ENCODE data around the gene TRIM32. TPM values are rescaled to one million over a fixed set of nuclear protein-coding genes. Genes with fewer than 3 reads are reported as not detected.

Gene TRIM32
- total RNA-seq, 4 donors from 2014 or later: 12.6 to 25.8 (median 24.3) TPM

GRCh38 chr9:116704470-116704869 lies 17.4 kb downstream of the TRIM32 start:
- intact Hi-C loops (cut with DNase I; ENCODE audit: low total_unique reads) (no loop called here), in situ Hi-C loops (cut with MboI; ENCODE audit: low sequenced_read_pairs in 4 of 4) (no loop called here)

GRCh38 chr9:116705531-116705930 lies 18.4 kb downstream of the TRIM32 start:
- no peak for ATAC-seq
- DNase-seq: no peak
- Histone ChIP-seq H3K9me3 (no peaks in the 10 kb centered on the region), H3K27ac (no peak overlapping the region), H3K27me3 (no peaks in the 10 kb centered on the region), H3K4me3 (no peak overlapping the region), H3K36me3 (no peaks in the 10 kb centered on the region), H3K4me1 (peaks cover 24 to 28% of the 10 kb centered on the region in 2 donors)
- in situ Hi-C loops (cut with MboI; ENCODE audit: low sequenced_read_pairs in 4 of 4): no loop called here
- TF ChIP-seq POLR2A (IDR thresholded peaks at IDR 0.05): no peak
- TF ChIP-seq CTCF (IDR thresholded peaks at IDR 0.05 in 4 of 5, conservative IDR thresholded peaks at IDR 0.05 in 1 of 5): no peak
- intact Hi-C loops (cut with DNase I; ENCODE audit: low total_unique reads): no loop called here

More at GRCh38 chr9:116704470-116704869, 17.4 kb downstream of the TRIM32 start:
- TF ChIP-seq CTCF (IDR thresholded peaks at IDR 0.05 in 4 of 5, conservative IDR thresholded peaks at IDR 0.05 in 1 of 5): no peak
- no peak for TF ChIP-seq POLR2A (IDR thresholded peaks at IDR 0.05)
- Histone ChIP-seq H3K4me1 (peaks cover 33 to 38% of the 10 kb centered on the region in 2 donors), H3K36me3 (peaks cover 0 to 7% of the 10 kb centered on the region in 2 donors), H3K27ac (no peak overlapping the region), H3K9me3 (no peaks in the 10 kb centered on the region), H3K4me3 (no peak overlapping the region), H3K27me3 (no peaks in the 10 kb centered on the region)
- no peak for DNase-seq
- no peak for ATAC-seq

- intact Hi-C loops (cut with DNase I; ENCODE audit: low total_unique reads): no loop called here
- no peak for DNase-seq
- Histone ChIP-seq H3K4me1 (peaks cover 14 to 18% of the 10 kb centered on the region in 2 donors), H3K36me3 (no peaks in the 10 kb centered on the region), H3K27me3 (no peaks in the 10 kb centered on the region), H3K27ac (no peak overlapping the region), H3K4me3 (no peak overlapping the region), H3K9me3 (no peaks in the 10 kb centered on the region)
- ATAC-seq: no peak
- in situ Hi-C loops (cut with MboI; ENCODE audit: low sequenced_read_pairs in 4 of 4): no loop called here
- no peak for TF ChIP-seq CTCF (IDR thresholded peaks at IDR 0.05 in 4 of 5, conservative IDR thresholded peaks at IDR 0.05 in 1 of 5)
- TF ChIP-seq POLR2A (IDR thresholded peaks at IDR 0.05): no peak
Measured at GRCh38 chr9:116706310-116707290, 19.5 kb downstream of the TRIM32 start.

GRCh38 chr9:116712781-116713180 lies 25.7 kb downstream of the TRIM32 start:
- intact Hi-C loops (cut with DNase I; ENCODE audit: low total_unique reads): no loop called here

More at GRCh38 chr9:116712781-116713180, 25.7 kb downstream of the TRIM32 start:
- peaks cover 0 to 8% of the 10 kb centered on the region in 2 donors for H3K4me1 ChIP-seq
- TF ChIP-seq POLR2A (IDR thresholded peaks at IDR 0.05): no peak
- no peak for TF ChIP-seq CTCF (IDR thresholded peaks at IDR 0.05 in 4 of 5, conservative IDR thresholded peaks at IDR 0.05 in 1 of 5)
- ATAC-seq (no peak), DNase-seq (no peak)
- no peaks in the 10 kb centered on the region for H3K36me3 ChIP-seq
- H3K4me3 ChIP-seq: no peak overlapping the region
- H3K9me3 ChIP-seq: no peaks in the 10 kb centered on the region
- in situ Hi-C loops (cut with MboI; ENCODE audit: low sequenced_read_pairs in 4 of 4): no loop called here
- no peaks in the 10 kb centered on the region for H3K27me3 ChIP-seq
- no peak overlapping the region for H3K27ac ChIP-seq
